ENCODE results near the gene PRKN.

PRKN gene

DNA sequence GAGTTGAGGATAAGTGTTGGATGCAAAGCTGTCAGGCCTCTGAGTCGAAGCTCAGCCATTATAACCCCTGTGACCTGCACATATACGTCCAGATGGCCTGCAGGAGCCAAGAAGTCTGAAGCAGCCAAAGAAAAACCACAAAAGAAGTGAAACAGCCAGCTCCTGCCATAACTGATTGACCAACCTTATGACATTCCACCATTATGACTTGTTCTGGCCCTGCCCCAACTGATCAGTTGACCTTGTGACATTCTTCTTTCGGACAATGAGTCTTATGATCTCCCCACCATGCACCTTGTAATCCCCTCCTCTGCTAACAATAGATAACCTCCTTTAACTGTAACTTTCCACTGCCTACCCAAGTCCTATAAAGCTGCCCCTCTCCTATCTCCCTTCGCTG lies 1320.0 kb downstream of the PRKN start:
- no peak for DNase-seq (ENCODE audit: low read depth in 3 of 3, low spot score in 1 of 3)

DNA sequence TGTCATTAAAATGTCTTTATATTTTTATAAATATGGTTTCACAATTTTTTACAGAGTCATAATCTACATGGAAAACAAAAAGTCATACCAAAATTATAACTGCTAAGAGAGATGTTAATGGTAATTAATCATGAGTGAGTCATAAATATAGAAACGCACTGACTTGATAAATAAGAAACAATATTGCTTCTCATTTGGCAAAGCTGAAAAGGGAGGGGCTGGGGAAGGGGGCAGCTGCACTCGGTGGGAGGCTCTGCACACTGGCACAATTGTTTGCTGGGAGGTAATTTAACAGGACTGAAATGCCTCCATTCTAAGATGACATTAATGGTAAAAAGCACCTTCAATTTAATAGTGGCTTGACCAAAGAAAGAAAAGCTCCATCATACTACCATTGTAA lies 1320.5 kb downstream of the PRKN start:
- DNase-seq (ENCODE audit: low read depth in 3 of 3, low spot score in 1 of 3) = no peak

DNA sequence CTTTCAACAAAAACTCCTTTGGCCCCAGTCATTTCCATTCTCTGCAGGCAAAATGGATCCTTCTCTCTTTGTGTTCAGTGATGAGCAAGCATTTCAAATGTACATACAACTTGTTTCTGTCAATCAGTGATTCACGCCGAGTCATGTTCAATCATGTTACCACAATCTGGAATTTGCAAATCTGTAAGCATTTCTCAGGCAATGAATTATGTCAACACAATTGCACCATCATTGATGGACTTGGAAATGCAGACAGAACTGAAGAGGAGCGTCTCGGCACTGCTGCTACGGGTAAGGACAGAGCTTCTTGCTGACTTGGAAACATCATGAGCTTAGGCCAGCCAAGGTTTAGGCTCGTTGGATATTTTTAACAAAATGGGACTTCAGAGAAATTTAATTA lies 1320.9 kb downstream of the PRKN start:
- DNase-seq (ENCODE audit: low read depth in 3 of 3, low spot score in 1 of 3) = no peak

DNA sequence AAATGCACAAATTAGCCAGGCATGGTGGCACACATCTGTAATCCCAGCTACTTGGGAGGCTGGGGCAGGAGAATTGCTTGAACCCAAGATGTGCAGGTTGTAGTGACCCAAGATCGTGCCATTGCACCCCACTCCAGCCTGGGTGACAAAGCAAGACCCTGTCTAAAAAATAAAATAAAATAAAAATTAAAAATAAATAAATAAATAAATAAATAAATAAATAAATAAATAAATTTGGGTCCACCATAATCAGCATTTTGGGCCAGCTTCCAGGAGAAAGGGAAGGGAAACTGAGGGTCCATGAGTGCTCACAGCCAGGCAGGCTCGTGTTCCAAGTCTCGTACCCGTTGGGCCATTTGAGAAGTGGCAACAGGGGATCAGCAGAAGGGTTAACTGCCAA lies 1322.1 kb downstream of the PRKN start:
- no peak for DNase-seq (ENCODE audit: low read depth in 3 of 3, low spot score in 1 of 3)

DNA sequence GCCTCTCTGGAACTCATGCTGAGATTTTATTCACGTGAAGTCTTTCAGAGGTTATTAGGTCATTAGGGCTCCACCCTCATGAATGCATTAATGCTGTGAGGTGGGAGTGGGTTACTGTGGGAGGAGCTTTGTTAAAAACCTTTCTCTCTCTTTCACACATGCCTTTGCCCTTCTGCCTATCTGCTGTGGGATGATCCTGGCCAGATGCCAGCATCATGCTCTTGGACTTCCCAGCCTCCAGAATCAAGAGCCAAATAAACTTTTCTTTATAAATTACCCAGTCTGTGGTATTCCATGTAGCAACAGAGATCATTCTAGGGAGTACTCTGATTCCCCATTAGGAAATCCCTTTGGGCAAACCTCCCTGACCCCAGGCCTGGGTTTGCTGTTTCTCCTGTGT lies 1323.8 kb downstream of the PRKN start:
- DNase-seq (ENCODE audit: low read depth in 3 of 3, low spot score in 1 of 3) = no peak

DNA sequence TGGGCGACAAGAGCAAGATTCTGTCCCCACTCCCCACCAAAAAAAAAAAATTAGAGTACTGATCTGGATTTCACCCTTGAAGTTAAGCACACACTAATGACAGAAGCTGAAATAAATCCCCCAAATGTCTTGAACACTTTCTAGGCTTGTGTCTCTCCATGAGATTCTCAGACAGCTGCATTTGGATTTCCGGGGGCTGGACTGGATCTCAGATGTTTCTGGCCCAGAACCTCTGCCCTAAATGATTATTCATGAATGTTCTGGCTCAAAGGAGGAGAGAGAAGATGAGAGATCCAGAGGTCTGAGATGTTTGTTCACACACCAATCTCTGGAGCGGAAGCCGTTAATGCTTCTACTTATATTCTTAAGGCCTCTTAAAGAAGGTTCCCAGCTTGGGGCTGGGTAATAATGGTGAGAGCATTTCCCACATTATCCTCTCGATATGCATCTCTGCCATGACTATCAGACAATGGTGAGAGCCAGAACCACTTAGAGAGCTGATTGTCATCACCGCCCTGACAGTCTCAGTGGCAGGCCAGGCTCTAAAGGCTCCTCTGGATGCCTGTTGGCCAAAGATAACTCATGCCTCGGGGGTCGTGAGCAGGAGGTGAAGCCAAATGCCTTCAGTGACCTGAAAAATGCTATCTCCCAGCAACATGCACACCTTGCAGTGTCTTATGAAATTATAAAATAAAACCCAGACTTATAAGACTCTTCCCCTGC lies 1325.8 kb downstream of the PRKN start:
- DNase-seq (ENCODE audit: low read depth in 3 of 3, low spot score in 1 of 3) = no peak

DNA sequence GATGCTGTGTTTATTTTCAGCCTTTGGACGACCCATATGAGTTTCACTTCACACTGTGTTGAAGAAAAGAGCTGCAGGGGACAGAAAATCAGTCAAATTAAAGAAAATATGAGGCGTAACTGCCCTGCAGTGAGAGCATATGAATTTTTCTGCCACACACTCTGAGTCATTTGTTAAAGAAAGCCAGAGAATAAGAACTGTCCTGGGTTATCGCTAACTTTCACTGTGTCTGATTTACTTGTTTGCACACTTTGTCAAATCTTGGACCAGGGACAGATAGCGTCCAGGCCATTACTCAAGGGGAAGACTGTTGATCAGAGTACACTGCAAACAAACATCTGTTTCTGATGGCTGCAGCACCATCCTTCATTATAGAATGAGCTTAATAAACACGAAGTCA lies 1326.9 kb downstream of the PRKN start:
- DNase-seq (ENCODE audit: low read depth in 3 of 3, low spot score in 1 of 3) = no peak

DNA sequence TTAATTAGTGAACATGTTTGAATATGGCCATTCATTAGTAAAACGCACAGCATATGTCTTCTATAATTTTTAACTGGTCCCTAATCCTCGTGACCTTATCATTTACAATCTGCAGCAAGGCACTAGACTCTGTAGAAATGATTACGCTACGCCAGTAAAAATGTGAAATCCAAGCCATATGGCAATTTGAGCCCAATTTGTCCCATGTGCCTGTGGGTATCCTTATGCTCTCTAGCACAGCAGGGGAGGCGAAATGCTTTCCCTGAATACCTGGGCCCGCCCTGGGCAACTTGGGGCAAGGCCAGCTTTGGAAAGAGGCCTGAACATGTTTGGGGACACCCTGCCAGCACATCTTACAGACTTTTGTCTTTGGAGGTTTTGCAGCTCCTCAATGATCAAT lies 1331.0 kb downstream of the PRKN start:
- no peak for DNase-seq (ENCODE audit: low read depth in 3 of 3, low spot score in 1 of 3)

DNA sequence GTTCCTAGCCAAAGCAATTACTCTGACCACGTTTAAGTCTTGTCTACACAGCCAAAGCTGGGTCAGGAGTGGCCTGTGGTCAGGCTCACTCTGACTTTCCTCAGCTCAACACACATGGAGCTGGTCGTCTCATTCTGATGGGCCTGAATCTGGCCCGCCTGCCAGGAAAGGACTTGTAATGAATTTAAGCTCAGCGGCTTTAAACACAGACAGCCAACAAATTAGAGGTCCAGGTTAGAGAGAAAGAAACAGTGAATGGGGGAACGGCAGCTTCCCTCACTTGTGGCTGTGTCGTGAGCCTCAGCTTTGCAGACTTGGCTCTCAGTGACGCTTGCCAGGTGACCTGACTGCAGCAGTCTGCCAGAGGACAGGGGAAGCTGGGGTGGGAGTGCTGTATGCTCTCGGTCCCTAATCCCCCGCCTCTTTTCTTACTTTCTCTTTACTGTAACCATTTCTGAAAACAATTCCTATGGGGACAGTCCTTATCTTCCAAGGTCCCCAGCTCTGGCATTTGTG lies 1331.8 kb downstream of the PRKN start:
- no peak for DNase-seq (ENCODE audit: low read depth in 3 of 3, low spot score in 1 of 3)

DNA sequence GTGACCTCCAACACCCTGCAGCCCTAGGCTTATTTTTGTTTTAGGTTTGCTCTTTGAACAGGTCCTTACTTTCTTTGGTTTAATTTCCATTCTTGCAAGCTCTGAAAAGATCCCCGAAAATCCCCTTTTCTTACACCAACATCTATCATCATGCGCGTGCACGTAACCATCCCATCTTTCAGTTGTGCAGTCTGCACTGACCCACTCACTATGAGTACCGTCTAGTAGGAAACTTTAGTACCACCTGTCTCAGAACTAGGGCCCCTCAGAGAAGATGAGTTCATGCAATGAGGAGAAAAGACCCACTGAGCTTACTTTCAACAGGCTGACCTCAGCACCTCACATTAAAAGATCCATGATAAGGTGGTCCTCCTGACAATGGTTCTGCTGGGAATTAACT lies 1333.1 kb downstream of the PRKN start:
- DNase-seq (ENCODE audit: low read depth in 3 of 3, low spot score in 1 of 3) = no peak

DNA sequence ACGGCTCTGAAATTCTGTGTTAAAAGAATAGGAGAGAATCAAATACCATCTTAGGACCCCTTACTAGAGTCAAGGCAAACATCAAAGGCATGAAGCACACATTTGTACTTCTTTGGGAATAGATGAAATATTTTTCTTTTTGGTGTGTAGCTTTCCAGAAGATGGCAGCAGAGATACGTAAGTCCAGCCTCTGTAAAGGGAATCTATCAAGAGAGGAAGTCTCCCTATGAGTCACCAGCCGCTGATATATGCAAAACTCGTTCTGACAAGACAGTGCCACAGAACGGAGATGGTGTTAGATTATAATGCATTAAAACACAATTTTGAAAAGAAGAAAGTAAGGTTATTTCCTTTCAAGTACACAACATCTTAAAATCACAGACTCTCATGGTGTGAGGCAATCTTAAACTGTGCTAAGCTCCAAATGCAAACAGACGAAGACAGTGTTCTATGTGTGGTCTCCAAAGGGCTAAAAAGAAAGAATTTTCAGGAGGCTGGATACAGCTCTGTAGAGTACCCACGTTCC lies 1333.7 kb downstream of the PRKN start:
- peak in 2 of 3 donors; percentile 11 to 19 for DNase-seq (ENCODE audit: low read depth in 3 of 3, low spot score in 1 of 3)

DNA sequence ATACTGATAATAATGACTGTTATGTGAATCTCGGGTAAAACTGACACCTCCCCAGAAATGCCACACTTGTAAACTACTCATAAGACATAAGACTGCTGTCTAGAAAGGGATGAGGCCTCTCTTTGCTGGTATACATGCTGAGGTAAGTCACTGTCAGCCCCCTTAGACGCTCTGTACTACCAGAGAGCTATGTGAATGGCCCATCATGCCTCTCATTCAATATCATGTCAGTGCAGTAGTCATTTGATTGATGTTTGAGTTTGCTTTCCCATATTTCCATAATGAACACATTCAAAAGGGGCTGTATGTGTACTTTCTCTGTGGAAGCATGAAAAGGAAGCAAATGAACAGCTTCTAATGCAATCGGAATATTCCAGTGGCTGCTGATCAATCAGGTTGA lies 1334.3 kb downstream of the PRKN start:
- no peak for DNase-seq (ENCODE audit: low read depth in 3 of 3, low spot score in 1 of 3)

DNA sequence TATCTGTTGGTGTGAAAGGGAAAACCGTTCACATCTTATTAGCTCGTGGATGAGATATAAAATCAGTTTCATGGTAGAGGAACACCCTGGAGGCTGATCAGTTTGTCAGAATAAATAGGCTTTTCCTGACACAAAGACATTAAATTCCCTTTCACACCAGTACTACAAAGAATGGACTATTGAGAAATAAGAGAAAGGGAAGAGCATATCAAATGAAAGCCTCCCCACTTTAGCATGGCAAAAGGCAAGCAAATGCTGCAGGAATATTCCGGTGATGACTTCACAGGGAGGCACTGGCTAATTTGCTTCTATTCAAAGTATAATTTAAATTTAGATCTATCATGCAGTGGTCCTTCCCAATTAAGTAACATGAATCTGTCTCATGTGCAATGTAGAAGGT lies 1337.8 kb downstream of the PRKN start:
- no peak for DNase-seq (ENCODE audit: low read depth in 3 of 3, low spot score in 1 of 3)

DNA sequence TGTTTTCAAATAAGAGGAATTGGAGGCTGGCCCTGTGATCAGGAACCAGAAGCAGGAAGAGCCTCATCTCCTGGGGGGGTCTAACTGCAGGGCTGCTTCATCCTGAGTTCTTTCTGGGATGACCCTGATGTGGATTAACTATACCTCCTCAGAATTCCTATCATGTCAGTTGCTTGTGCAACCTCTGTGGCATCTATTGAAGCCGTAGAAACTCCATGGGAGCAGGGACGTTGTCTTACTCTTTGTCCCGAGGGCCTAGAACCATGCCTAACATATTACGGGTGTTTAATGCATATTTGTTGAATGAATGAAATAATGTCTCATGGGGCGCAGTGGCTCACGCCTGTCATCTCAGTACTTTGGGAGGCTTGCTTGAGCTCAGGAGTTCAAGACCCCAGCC lies 1343.6 kb downstream of the PRKN start:
- DNase-seq (ENCODE audit: low read depth in 3 of 3, low spot score in 1 of 3) = no peak

DNA sequence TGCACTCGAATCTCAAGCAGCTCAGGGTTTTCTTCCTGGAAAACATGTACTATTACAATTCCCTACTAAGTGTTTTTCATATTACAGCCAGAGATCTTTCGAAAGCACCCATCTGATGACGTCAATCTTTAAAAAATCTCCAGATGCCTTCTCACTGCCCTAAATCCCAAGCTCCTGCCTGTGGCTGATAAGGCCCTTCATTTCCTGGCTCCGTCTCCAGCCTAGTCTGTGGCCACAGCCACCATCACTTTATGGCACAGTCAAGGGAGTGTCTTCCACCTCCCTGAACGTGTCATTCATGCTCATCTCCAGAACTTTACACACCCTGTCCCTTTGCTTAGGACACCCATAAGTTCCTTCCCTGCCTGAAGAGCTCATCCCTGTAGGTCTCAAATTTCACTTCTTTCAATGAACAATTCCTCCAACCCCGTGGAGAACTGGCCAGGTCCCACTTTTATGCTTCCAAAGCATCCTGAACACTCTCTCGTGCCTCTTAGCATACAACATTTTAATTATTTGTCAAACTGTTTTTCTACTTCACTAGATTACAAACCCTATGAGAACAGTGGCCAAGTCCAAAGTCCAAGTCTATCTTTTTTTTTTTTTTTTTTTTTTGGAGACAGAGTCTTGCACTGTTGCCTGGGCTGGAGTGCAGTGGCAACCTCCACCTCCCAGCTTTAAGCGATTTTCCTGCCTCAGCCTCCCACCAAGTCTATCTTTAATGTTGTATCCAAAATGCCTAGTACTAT lies 1347.6 kb downstream of the PRKN start:
- DNase-seq (ENCODE audit: low read depth in 3 of 3, low spot score in 1 of 3) = no peak

DNA sequence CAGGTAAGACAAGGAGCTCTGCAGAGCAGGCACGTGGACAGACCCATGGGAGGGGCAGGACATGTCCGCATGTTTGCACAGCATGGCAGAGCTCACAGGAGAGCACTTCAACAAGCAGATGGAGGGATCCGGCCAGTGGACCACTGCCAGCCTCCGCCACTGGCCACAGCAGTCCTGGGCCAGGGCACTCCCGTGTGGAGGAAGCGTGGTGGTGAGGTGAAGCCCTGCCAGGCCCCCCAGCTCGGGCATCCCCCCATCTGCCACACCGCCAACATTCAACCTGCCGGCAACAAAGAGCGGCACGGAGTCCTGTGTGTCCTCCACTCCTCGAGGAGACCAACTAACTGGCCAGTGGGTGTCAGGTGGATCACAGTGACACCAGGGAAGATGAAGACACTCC lies 1349.5 kb downstream of the PRKN start:
- no peak for DNase-seq (ENCODE audit: low read depth in 3 of 3, low spot score in 1 of 3)

DNA sequence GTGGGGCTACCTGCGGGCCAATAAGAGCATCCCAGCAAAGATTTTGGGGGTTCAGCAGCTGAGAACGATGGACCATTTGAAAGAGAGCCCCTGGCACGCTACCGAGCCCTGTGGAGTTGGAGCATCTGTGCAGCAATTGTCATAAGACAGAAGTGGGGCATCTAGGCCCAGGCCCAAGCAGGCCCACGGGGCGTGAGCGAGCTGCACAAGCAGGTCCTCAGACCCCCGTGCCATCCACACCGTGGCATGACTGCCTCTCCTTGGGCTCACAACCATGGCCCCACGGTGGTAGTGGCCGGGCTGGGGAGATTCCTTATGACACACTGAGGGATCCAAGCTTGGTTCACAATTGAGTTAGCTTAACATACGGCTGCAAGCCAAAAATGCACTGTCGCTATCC lies 1350.5 kb downstream of the PRKN start:
- DNase-seq (ENCODE audit: low read depth in 3 of 3, low spot score in 1 of 3) = no peak

DNA sequence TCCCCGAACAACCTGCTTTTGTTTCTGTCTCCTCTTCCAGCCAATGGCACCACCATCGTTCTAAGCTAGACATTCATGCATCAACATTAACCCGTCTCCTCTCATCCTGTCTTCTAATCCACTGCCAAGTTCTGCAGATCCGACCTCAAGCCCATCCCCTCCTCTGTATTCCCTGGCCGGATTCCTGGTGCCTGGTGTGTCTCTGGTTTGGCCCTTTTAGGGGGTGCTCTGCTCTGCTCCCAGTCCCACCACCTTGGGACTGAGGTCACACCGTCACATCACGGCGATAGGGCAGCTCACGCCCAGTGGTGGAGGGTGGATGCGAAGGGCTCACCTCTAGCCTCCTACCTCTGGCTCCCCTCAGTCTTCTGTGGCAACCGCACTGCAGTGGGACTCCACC lies 1351.2 kb downstream of the PRKN start:
- no peak for DNase-seq (ENCODE audit: low read depth in 3 of 3, low spot score in 1 of 3)

DNA sequence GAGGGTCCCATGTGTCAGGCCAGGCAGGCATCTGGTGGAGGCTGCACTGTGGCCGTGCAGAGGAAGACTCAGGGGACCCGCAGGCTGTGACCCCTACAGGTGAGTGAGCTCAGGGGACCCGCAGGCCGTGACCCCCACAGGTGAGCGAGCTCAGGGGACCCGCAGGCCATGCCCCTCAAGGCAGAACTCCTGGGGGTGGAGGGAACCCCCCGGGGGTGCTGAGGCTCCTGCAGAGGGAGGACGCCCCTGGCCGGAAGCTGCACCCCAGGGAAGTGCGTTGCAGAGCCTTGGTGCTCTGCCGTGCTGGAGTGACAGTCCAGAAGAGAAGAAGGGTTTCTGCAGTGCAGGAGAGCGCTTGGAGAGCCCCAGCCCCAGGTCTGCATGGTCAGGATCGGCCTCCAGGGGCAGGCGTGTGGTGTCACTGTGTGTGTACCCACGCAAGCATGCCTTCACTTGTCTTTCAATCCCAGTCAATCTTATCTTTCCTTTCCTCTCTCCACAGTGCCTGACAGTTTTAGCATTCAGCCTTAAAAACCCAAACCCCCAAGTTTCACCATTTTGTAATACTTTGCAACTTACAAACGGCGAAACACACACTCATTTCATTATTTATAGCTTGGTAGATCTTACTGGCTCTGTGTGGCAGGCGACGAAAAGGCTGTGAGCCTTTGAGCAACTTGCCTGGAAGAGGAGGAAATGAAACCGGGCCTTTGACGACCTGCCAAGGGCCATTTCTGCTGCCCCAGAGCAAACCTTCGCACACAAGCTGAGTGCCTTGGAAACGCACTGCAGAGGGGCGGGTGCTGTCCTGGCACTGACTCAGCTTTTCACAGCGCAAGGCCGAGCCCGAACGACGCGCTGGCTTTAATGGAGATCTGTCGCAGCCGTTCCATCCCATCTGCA lies 1352.3 kb downstream of the PRKN start:
- no peak for DNase-seq (ENCODE audit: low read depth in 3 of 3, low spot score in 1 of 3)

DNA sequence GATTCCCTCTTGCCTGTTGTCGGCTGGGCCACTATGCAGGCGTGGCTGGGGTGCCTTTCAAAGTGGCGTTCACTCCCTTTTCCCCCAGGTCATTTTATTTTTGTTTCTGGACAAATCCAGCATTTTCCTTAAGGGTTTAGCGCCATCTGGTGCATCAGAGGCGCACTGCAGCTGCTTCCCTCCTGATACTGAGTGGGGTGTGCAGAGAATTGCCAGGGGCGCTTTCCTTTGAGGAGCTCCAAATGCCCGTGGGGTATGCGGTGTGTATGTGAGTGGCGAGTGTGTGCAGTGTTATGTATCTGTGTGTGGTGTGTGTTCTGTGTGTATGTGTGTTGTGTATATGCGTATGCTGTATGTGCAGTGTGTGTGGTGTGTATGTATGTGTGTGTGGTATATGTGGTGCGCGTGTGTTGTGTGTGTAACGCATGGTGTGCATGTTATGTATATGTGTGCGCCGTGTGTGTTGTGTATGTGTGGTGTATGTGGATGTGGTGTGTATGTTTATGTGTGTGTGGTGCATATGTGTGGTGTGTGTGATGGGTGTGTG lies 1353.6 kb downstream of the PRKN start:
- DNase-seq (ENCODE audit: low read depth in 3 of 3, low spot score in 1 of 3) = peak in 2 of 3 donors; percentile 15 to 54

DNA sequence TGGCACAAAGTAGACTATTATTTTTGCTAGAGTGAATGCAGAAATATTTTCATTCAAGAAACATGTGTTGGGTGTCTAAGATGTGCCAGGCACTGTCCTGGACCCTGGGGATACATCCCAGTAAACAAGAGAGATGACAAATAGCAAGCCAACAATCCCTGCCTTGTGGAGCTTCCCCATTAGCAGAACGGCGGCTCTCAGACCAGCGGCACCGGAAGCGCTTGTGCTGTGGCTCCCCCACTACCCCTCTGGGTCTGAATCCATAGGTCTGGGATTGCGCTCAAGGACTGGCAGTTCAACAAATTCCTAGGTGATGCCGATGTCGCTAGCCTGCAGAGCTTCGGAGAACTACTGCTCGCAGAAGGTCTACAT lies 1355.2 kb downstream of the PRKN start:
- DNase-seq (ENCODE audit: low read depth in 3 of 3, low spot score in 1 of 3) = no peak

Measured in stimulated activated CD4-positive, alpha-beta T cell treated with anti-CD3 and anti-CD28 coated beads, TNF-alpha, amount 100 ng/mL, for 1 hour (primary cell).